HG03432 (cell line): Measurements from ENCODE around the gene CDK15.

ENCODE experiments used
- ATAC-seq: cut with Tn5 transposase; IDR thresholded peaks from one replicate; pipeline ENCODE4 v1.9.1; 2021; ENCODE audit warnings: mild to moderate bottlenecking, moderate library complexity; ENCODE audit not compliant: unreplicated experiment

Gene CDK15

GRCh38 chr2:201860636-201861066, 54.3 kb downstream of the CDK15 start:
- ATAC-seq: peak; percentile 63

- no peak for ATAC-seq
These were observed 56.5 kb downstream of the CDK15 start for GRCh38 chr2:201862843-201863242.

GRCh38 chr2:201866643-201867473, 60.5 kb downstream of the CDK15 start:
- no peak for ATAC-seq

GRCh38 chr2:201871471-201871870, 65.1 kb downstream of the CDK15 start:
- ATAC-seq: no peak

- ATAC-seq: no peak
These were observed 66.3 kb downstream of the CDK15 start for GRCh38 chr2:201872591-201872990.

GRCh38 chr2:201879996-201880395, 73.7 kb downstream of the CDK15 start:
- ATAC-seq: no peak

GRCh38 chr2:201880579-201880978, 74.2 kb downstream of the CDK15 start:
- no peak for ATAC-seq

GRCh38 chr2:201880993-201881611, 74.8 kb downstream of the CDK15 start:
- ATAC-seq: no peak

GRCh38 chr2:201881741-201882140, 75.4 kb downstream of the CDK15 start:
- no peak for ATAC-seq

GRCh38 chr2:201882353-201883090, 76.2 kb downstream of the CDK15 start:
- peak; percentile 62 for ATAC-seq

GRCh38 chr2:201883606-201884369, 77.5 kb downstream of the CDK15 start:
- ATAC-seq: no peak

- ATAC-seq: no peak
These were observed 80.2 kb downstream of the CDK15 start for GRCh38 chr2:201886504-201886903.

GRCh38 chr2:201887773-201888425, 81.6 kb downstream of the CDK15 start:
- ATAC-seq: no peak

GRCh38 chr2:201888426-201888800, 82.1 kb downstream of the CDK15 start:
- ATAC-seq: no peak

- no peak for ATAC-seq
These were observed 84.1 kb downstream of the CDK15 start for GRCh38 chr2:201890453-201890852.

- ATAC-seq: no peak
These were observed 85.3 kb downstream of the CDK15 start for GRCh38 chr2:201891676-201892075.

GRCh38 chr2:201892516-201892915, 86.2 kb downstream of the CDK15 start:
- no peak for ATAC-seq

- ATAC-seq: peak; percentile 88
These were observed 94.0 kb downstream of the CDK15 start for GRCh38 chr2:201900362-201900761.

GRCh38 chr2:201901786-201902185, 95.4 kb downstream of the CDK15 start:
- no peak for ATAC-seq
